TTC549 (cell line): ENCODE data around the gene CAMK4.

ENCODE experiments used
- FAIRE-seq: peaks from 2 replicates; lab custom pipeline; 2012; peaks lifted over from hg19 to GRCh38; lab: Jason Lieb, UNC

The CAMK4 gene

GRCh38 chr5:111498346-111498745 is 274.2 kb downstream of the CAMK4 start:
- no peak for FAIRE-seq

- FAIRE-seq: no peak
These were observed 278.8 kb downstream of the CAMK4 start for GRCh38 chr5:111502956-111503355.

- FAIRE-seq: no peak
These were observed 280.9 kb downstream of the CAMK4 start for GRCh38 chr5:111505096-111505495.

GRCh38 chr5:111507276-111507675 is 283.1 kb downstream of the CAMK4 start:
- FAIRE-seq: no peak

- FAIRE-seq: no peak
These were observed 284.9 kb downstream of the CAMK4 start for GRCh38 chr5:111509119-111509518.

GRCh38 chr5:111511174-111511830 is 287.1 kb downstream of the CAMK4 start:
- FAIRE-seq: no peak

GRCh38 chr5:111511831-111512374 is 287.7 kb downstream of the CAMK4 start:
- FAIRE-seq: no peak

GRCh38 chr5:111512375-111513130 is 288.4 kb downstream of the CAMK4 start, which contains the start of gene STARD4:
TSS of gene STARD4 (minus strand) at chr5:111512535. CDS start at chr5:111507433, 5,102 bp downstream.
- FAIRE-seq: peak; percentile 88

GRCh38 chr5:111513131-111513520 is 288.9 kb downstream of the CAMK4 start:
- FAIRE-seq: no peak

- FAIRE-seq: no peak
These were observed 289.9 kb downstream of the CAMK4 start for GRCh38 chr5:111514087-111514486.

- FAIRE-seq: no peak
These were observed 293.8 kb downstream of the CAMK4 start for GRCh38 chr5:111517853-111518501.

- FAIRE-seq: no peak
These were observed 294.6 kb downstream of the CAMK4 start for GRCh38 chr5:111518777-111519176.

GRCh38 chr5:111520908-111521307 is 296.7 kb downstream of the CAMK4 start:
- no peak for FAIRE-seq

GRCh38 chr5:111528056-111528455 is 303.9 kb downstream of the CAMK4 start:
- no peak for FAIRE-seq

- FAIRE-seq: no peak
These were observed 306.1 kb downstream of the CAMK4 start for GRCh38 chr5:111530298-111530740.

- FAIRE-seq: no peak
These were observed 308.9 kb downstream of the CAMK4 start for GRCh38 chr5:111532886-111533582.

- FAIRE-seq: no peak
These were observed 311.8 kb downstream of the CAMK4 start for GRCh38 chr5:111535879-111536549.

- FAIRE-seq: no peak
These were observed 313.2 kb downstream of the CAMK4 start for GRCh38 chr5:111537141-111538024.
